ENCODE results near the gene LIN7B. TPM values are rescaled to one million over a fixed set of nuclear protein-coding genes. Genes with fewer than 3 reads are reported as not detected.

LIN7B gene
- total RNA-seq, 1 donor: 6.5 TPM

GRCh38 chr19:49153167-49153809 lies 39.1 kb downstream of the LIN7B start:
- DNase-seq (ENCODE audit: low read depth): no peak
- H3K4me3 ChIP-seq (ENCODE audit: low read depth, low read length): no peak overlapping the region
- TF ChIP-seq CTCF (IDR thresholded peaks at IDR 0.05; ENCODE audit: insufficient read depth, low read depth, low read length): no peak

- no peak for DNase-seq (ENCODE audit: low read depth)
- H3K4me3 ChIP-seq (ENCODE audit: low read depth, low read length): no peak overlapping the region
- no peak for TF ChIP-seq CTCF (IDR thresholded peaks at IDR 0.05; ENCODE audit: insufficient read depth, low read depth, low read length)
Measured at GRCh38 chr19:49154279-49154678, 40.1 kb downstream of the LIN7B start.

DNA sequence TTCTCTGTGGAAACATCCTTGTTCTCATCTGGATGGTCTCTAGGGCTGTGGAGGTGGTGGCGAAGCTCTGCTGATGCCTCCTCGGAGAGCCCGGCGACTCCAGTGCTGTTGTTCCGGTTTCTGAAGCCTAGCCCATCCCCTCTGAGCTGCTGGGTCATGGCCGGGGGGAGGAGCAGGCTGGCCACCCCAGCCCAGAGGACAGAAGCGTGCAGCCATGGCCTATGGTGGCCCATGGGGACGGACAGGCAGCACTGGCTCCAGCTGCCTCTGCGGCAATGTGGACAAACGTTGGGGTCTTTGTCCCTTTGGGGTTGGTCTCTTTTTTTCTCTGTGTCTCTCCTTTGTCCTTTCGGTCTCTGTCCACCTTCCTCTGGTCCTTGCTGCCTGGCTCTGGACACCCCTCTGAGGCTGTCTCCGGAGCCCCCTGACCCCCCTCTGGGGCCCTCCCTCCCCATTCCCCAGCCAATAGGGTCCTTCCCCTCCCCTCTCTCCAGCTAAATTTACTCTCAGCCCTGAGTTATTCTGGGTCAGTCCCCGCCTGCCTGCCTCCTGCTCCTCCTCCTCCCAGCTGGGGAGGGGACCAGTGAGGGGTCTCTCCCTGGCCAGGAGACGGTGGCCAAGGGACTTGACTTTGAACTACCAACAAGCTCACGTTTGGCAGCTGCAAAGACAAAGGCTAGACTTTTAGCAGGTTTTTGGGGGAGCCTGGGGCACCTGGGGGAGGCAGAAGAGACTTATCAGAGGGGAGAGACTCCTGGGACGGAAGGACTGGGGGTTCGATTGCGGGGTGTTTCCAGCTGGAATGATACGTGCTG lies 41.0 kb downstream of the LIN7B start, which contains the start of gene HRC:
HRC (minus strand) TSS at position 392 of the 815 bp plus-strand sequence; CDS start at position 233, 159 bp downstream.
- TF ChIP-seq CTCF (IDR thresholded peaks at IDR 0.05; ENCODE audit: insufficient read depth, low read depth, low read length): no peak
- no peak for DNase-seq (ENCODE audit: low read depth)

GRCh38 chr19:49155820-49156346 lies 41.7 kb downstream of the LIN7B start:
- DNase-seq (ENCODE audit: low read depth): no peak
- no peak overlapping the region for H3K4me3 ChIP-seq (ENCODE audit: low read depth, low read length)
- no peak for TF ChIP-seq CTCF (IDR thresholded peaks at IDR 0.05; ENCODE audit: insufficient read depth, low read depth, low read length)

More for the DNA sequence above, 41.0 kb downstream of the LIN7B start, which contains the start of gene HRC:
- H3K4me3 ChIP-seq (ENCODE audit: low read depth, low read length): no peak within 1 kb of the TSS

DNA sequence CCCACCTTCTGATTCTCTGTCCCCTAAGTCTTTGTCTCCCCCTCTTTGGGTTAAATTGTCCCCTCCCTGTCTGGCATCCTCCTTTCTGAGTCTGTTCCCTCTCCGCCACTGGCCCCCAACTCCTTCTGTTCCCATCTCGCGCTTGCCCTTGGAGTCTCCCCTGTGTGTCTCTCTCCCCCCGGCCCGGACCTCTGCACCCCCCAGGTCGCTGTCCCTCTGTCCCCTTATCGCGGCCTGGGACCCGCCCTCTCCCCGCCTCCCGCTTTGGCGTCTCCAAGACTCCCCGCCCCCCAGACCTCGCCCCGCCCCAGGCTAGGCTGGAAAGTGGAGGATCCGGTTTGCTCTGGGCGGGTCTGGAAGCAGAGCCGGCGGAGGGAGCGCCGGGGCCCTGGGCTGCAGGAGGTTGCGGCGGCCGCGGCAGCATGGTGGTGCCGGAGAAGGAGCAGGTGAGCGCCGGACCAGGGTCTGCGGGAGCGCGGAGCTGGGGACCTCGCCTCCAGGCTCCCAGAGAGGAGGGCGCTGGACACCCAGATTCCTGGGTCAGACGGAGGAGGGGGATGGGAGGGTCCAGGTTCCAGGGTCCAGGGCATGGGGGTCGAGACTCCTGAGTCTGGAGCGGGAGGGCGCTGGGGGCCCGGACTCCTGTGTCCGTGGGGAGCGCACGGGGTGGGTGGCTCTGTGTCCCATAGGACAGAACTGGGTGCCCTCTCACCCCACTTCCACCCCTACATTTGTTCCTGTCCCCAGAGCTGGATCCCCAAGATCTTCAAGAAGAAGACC lies 43.5 kb downstream of the LIN7B start, which contains the start of gene TRPM4:
TRPM4 (plus strand) TSS at position 348 of the 780 bp plus-strand sequence; CDS start at position 423, 75 bp downstream.
- no peak for TF ChIP-seq CTCF (IDR thresholded peaks at IDR 0.05; ENCODE audit: insufficient read depth, low read depth, low read length)
- H3K4me3 ChIP-seq (ENCODE audit: low read depth, low read length): peak within 1 kb of the TSS; percentile 94
- DNase-seq (ENCODE audit: low read depth): peak; percentile 73

GRCh38 chr19:49160450-49161189 lies 46.5 kb downstream of the LIN7B start:
- DNase-seq (ENCODE audit: low read depth): no peak
- no peak overlapping the region for H3K4me3 ChIP-seq (ENCODE audit: low read depth, low read length)
- TF ChIP-seq CTCF (IDR thresholded peaks at IDR 0.05; ENCODE audit: insufficient read depth, low read depth, low read length): no peak

Data from fibroblast of villous mesenchyme (primary cell).